ENCODE results near the gene SYNDIG1L. TPM values are rescaled to one million over a fixed set of nuclear protein-coding genes. Genes with fewer than 3 reads are reported as not detected.

Gene SYNDIG1L
- total RNA-seq, 6 experiments from 2014 or later, result not detected

DNA sequence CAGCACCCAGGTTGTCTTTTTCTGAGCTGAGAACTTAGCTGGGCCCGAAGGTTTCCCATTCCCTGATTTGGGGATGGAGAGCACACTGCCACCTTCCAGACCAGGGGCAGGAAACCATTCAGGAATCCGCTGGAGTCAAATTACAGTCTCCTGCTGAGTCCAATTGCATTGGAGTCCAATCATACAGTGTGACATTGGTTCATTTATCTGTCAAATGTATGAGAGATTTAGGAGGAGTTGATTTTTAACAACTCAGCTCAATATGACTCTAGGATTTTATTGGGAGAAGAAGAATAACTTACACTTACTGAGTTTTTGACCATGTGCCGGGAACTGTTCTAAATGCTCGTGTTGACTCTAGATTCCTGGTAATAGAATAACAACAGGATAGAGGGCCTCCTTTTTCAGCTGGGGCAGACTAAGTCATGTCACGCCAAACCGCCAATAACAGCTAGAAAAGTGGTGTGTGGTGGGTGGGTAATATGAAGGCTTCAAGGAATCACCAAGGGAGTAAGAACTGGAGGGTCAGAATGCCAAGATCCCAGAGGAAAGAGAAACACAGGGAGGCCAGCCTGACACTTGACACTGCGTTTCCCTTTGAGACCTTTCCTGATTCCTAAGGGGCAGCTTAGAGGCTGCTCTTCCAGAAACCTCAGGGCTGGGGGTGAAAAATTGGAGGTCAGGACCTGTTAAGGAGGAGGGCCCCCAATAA is 11.5 kb downstream of the SYNDIG1L start:
- H3K36me3 Mint-ChIP-seq (ENCODE audit: low read depth), result no peaks in the 10 kb centered on the region
- no peaks in the 10 kb centered on the region for H3K9me3 Mint-ChIP-seq

DNA sequence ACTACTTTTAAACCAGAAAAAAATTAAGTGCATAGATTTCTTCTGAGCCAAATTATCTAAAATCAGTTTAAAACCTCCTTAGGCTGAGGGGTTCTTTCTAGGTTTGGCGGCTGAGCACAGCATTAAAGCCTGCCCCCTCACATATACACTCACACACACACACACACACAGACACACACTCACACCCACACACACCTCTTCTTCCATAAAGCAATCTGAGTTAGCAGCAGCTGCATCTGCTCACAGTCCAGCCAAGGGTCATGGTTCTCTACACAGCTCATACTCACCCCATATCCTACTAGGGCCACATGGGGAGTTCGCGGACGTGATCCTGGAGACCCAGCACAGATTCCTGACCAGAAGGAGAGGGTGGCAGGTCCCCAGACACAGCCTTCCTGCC is 12.4 kb downstream of the SYNDIG1L start:
- peaks cover 34% of the 10 kb centered on the region for H3K27me3 Mint-ChIP-seq (ENCODE audit: insufficient read depth)
- no peaks in the 10 kb centered on the region for H3K4me1 Mint-ChIP-seq (ENCODE audit: low read depth)
- H3K27ac Mint-ChIP-seq, result no peak overlapping the region
- no peak for DNase-seq
- TF ChIP-seq CTCF (IDR thresholded peaks at IDR 0.05), result no peak
- H3K36me3 Mint-ChIP-seq (ENCODE audit: low read depth), result no peaks in the 10 kb centered on the region
- no peaks in the 10 kb centered on the region for H3K9me3 Mint-ChIP-seq
- no peak overlapping the region for H3K4me3 Mint-ChIP-seq

More for the DNA sequence above, 11.5 kb downstream of the SYNDIG1L start:
- H3K4me3 Mint-ChIP-seq, result no peak overlapping the region
- H3K27ac Mint-ChIP-seq, result no peak overlapping the region
- no peak for DNase-seq
- no peak for TF ChIP-seq CTCF (IDR thresholded peaks at IDR 0.05)
- H3K27me3 Mint-ChIP-seq (ENCODE audit: insufficient read depth), result peaks cover 34% of the 10 kb centered on the region
- no peaks in the 10 kb centered on the region for H3K4me1 Mint-ChIP-seq (ENCODE audit: low read depth)

DNA sequence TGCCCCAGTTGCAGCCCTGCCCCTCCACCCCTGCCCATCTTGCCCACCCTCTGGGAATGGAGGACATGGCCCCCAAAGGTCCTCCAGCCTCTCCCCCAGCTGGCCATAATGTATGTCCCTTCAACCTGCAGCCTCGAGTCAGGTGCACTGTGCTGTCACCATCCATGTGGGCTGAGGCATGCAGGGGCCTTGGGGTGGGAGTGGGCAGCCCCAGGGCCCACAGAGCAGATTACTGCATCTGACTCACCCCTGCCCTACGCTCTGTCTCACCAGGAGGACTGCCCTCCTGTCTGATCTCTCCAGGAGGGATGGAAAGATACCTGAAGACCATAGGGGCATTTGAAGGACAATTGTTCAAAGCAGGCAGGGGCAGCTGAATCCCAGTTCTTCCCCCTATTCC is 13.3 kb downstream of the SYNDIG1L start:
- no peak for TF ChIP-seq CTCF (IDR thresholded peaks at IDR 0.05)
- H3K36me3 Mint-ChIP-seq (ENCODE audit: low read depth), result no peaks in the 10 kb centered on the region
- DNase-seq, result no peak
- no peaks in the 10 kb centered on the region for H3K4me1 Mint-ChIP-seq (ENCODE audit: low read depth)
- H3K27ac Mint-ChIP-seq, result no peak overlapping the region
- H3K4me3 Mint-ChIP-seq, result no peak overlapping the region
- no peaks in the 10 kb centered on the region for H3K9me3 Mint-ChIP-seq
- peaks cover 38% of the 10 kb centered on the region for H3K27me3 Mint-ChIP-seq (ENCODE audit: insufficient read depth)

GRCh38 chr14:74411671-74412070 is 14.3 kb downstream of the SYNDIG1L start:
- H3K4me3 Mint-ChIP-seq, result no peak overlapping the region
- DNase-seq, result no peak
- H3K27ac Mint-ChIP-seq, result no peak overlapping the region
- no peaks in the 10 kb centered on the region for H3K9me3 Mint-ChIP-seq
- H3K36me3 Mint-ChIP-seq (ENCODE audit: low read depth), result no peaks in the 10 kb centered on the region
- peaks cover 47% of the 10 kb centered on the region for H3K27me3 Mint-ChIP-seq (ENCODE audit: insufficient read depth)
- TF ChIP-seq CTCF (IDR thresholded peaks at IDR 0.05), result no peak
- no peaks in the 10 kb centered on the region for H3K4me1 Mint-ChIP-seq (ENCODE audit: low read depth)

DNA sequence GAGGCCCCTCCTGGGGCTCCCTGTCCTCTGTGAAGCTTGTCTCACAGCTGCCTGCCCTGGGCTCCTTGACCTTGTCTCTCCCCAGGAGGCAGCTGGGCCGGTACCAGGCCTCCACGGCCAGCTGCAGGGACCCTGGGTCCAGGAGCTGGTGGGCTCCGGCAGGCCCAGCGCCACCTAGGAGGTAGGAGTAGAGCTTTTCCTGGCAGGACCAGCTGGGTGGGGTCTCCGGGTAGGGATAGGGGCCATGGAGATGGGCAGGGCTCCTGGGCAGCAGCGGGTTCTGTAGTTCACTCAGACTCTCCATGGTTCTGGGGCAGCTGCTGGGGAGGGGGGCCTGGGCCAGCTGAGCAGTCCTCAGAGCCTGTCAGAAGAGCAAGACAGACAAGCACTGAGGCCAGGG is 16.6 kb downstream of the SYNDIG1L start:
- Mint-ChIP-seq H3K9me3 (no peaks in the 10 kb centered on the region), H3K4me1 (ENCODE audit: low read depth) (no peaks in the 10 kb centered on the region), H3K4me3 (no peak overlapping the region), H3K27ac (no peak overlapping the region), H3K36me3 (ENCODE audit: low read depth) (no peaks in the 10 kb centered on the region), H3K27me3 (ENCODE audit: insufficient read depth) (peaks cover 48% of the 10 kb centered on the region)
- no peak for DNase-seq
- no peak for TF ChIP-seq CTCF (IDR thresholded peaks at IDR 0.05)

Measured in HFFc6 (cell line).